SW 1271 (cell line): Measurements from ENCODE around the gene HMG20B.
"Not testable (repeated sequence)": the region's sequence is repeated elsewhere in the genome, so short reads cannot be mapped to it uniquely, and the experiment has no call there.

Experiments used
- DNase-seq, 2 experiments: peaks; one replicate each; lab custom pipeline; 2025; lab: John Stamatoyannopoulos, UW

The HMG20B gene

GRCh38 chr19:3556978-3557460 lies 15.7 kb upstream of the HMG20B start:
- DNase-seq, result peak in 1 of 2 experiments; percentile 17

- DNase-seq, result peak; percentile 72 to 84
These were observed 15.1 kb upstream of the HMG20B start, which contains the start of gene MFSD12 for GRCh38 chr19:3557461-3558248. MFSD12 (minus strand) TSS chr19:3557586; CDS start chr19:3557403, 183 bp downstream.

- no peak for DNase-seq
These were observed 8.8 kb upstream of the HMG20B start for GRCh38 chr19:3563709-3564524.

GRCh38 chr19:3565139-3565538 lies 7.6 kb upstream of the HMG20B start:
- DNase-seq, result no peak

GRCh38 chr19:3570042-3570441 lies 2.7 kb upstream of the HMG20B start:
- not testable (repeated sequence) for DNase-seq

- no peak for DNase-seq
These were observed 2.1 kb upstream of the HMG20B start for GRCh38 chr19:3570606-3571011.

GRCh38 chr19:3572132-3572854 lies 451 bp upstream of the HMG20B start:
- peak; percentile 91 to 99 for DNase-seq

GRCh38 chr19:3573162-3573857 lies 566 bp downstream of the HMG20B start:
- no peak for DNase-seq

- DNase-seq, result peak; percentile 73 to 92
These were observed 1.3 kb downstream of the HMG20B start for GRCh38 chr19:3573858-3574637.

GRCh38 chr19:3575260-3575741 lies 2.6 kb downstream of the HMG20B start:
- DNase-seq, result peak in 1 of 2 experiments; percentile 17

GRCh38 chr19:3575949-3576673 lies 3.4 kb downstream of the HMG20B start:
- no peak for DNase-seq

- no peak for DNase-seq
These were observed 4.1 kb downstream of the HMG20B start for GRCh38 chr19:3576696-3577443.

- DNase-seq, result no peak
These were observed 5.1 kb downstream of the HMG20B start for GRCh38 chr19:3577723-3578344.

GRCh38 chr19:3578390-3578789 lies 5.6 kb downstream of the HMG20B start:
- no peak for DNase-seq

- no peak for DNase-seq
These were observed 7.6 kb downstream of the HMG20B start for GRCh38 chr19:3580156-3580934.

GRCh38 chr19:3581792-3582191 lies 9.0 kb downstream of the HMG20B start:
- DNase-seq, result not testable (repeated sequence)

- DNase-seq, result not testable (repeated sequence)
These were observed 11.5 kb downstream of the HMG20B start for GRCh38 chr19:3584036-3584802.
